ENCODE measurements around the gene BBLN. TPM values are rescaled to one million over a fixed set of nuclear protein-coding genes. Genes with fewer than 3 reads are reported as not detected.

BBLN gene
- total RNA-seq, 1 experiment from 2014 or later = 41.9 TPM

GRCh38 chr9:128152133-128153059 is 7.7 kb upstream of the BBLN start:
- Histone ChIP-seq H3K9me3 (ENCODE audit: low read depth, low read length, poor library complexity, severe bottlenecking) (no peaks in the 10 kb centered on the region), H3K27me3 (replicated peaks; ENCODE audit: insufficient read depth, low read depth, low read length, poor library complexity) (no peaks in the 10 kb centered on the region), H3K4me3 (ENCODE audit: low read depth, low read length, poor library complexity, severe bottlenecking) (no peak overlapping the region), H3K36me3 (ENCODE audit: insufficient read depth, low read length, poor library complexity, severe bottlenecking) (no peaks in the 10 kb centered on the region), H3K4me1 (ENCODE audit: insufficient read depth, low read length, poor library complexity, severe bottlenecking) (no peaks in the 10 kb centered on the region), H3K27ac (ENCODE audit: low read depth, low read length, poor library complexity, severe bottlenecking) (no peak overlapping the region)
- TF ChIP-seq CTCF (conservative IDR thresholded peaks at IDR 0.05; ENCODE audit: low read depth, low read length) (no peak), EZH2 (IDR thresholded peaks at IDR 0.05; ENCODE audit: borderline replicate concordance, low read depth, low read length, poor library complexity, severe bottlenecking) (no peak)
- POLR2A ChIA-PET (ENCODE audit: low non-redundant PET) = no interaction called here
- CTCF ChIA-PET = no interaction called here
- no TSS peak for BruUV-seq (replicated peaks)
- intact Hi-C loops (cut with micrococcal nuclease; ENCODE audit: unreplicated experiment) = no loop called here
- DNase-seq (ENCODE audit: low spot score) = no peak

GRCh38 chr9:128153060-128153946 is 6.8 kb upstream of the BBLN start:
- DNase-seq (ENCODE audit: low spot score) = no peak
- H3K4me1 ChIP-seq (ENCODE audit: insufficient read depth, low read length, poor library complexity, severe bottlenecking) = no peaks in the 10 kb centered on the region
- TF ChIP-seq EZH2 (IDR thresholded peaks at IDR 0.05; ENCODE audit: borderline replicate concordance, low read depth, low read length, poor library complexity, severe bottlenecking) = no peak
- intact Hi-C loops (cut with micrococcal nuclease; ENCODE audit: unreplicated experiment) = no loop called here
- POLR2A ChIA-PET (ENCODE audit: low non-redundant PET) = no interaction called here
- no peaks in the 10 kb centered on the region for H3K36me3 ChIP-seq (ENCODE audit: insufficient read depth, low read length, poor library complexity, severe bottlenecking)
- no peak overlapping the region for H3K27ac ChIP-seq (ENCODE audit: low read depth, low read length, poor library complexity, severe bottlenecking)
- no peak overlapping the region for H3K4me3 ChIP-seq (ENCODE audit: low read depth, low read length, poor library complexity, severe bottlenecking)
- no peaks in the 10 kb centered on the region for H3K9me3 ChIP-seq (ENCODE audit: low read depth, low read length, poor library complexity, severe bottlenecking)
- H3K27me3 ChIP-seq (replicated peaks; ENCODE audit: insufficient read depth, low read depth, low read length, poor library complexity) = no peaks in the 10 kb centered on the region
- BruUV-seq (replicated peaks) = no TSS peak
- CTCF ChIA-PET = no interaction called here

- H3K27me3 ChIP-seq (replicated peaks; ENCODE audit: insufficient read depth, low read depth, low read length, poor library complexity) = no peaks in the 10 kb centered on the region
- POLR2A ChIA-PET (ENCODE audit: low non-redundant PET) = no interaction called here
- DNase-seq (ENCODE audit: low spot score) = no peak
- no peaks in the 10 kb centered on the region for H3K36me3 ChIP-seq (ENCODE audit: insufficient read depth, low read length, poor library complexity, severe bottlenecking)
- no peaks in the 10 kb centered on the region for H3K9me3 ChIP-seq (ENCODE audit: low read depth, low read length, poor library complexity, severe bottlenecking)
- CTCF ChIA-PET = no interaction called here
- no TSS peak for BruUV-seq (replicated peaks)
- no peak overlapping the region for H3K4me3 ChIP-seq (ENCODE audit: low read depth, low read length, poor library complexity, severe bottlenecking)
- no peak overlapping the region for H3K27ac ChIP-seq (ENCODE audit: low read depth, low read length, poor library complexity, severe bottlenecking)
- TF ChIP-seq EZH2 (IDR thresholded peaks at IDR 0.05; ENCODE audit: borderline replicate concordance, low read depth, low read length, poor library complexity, severe bottlenecking) = no peak
- no peak for TF ChIP-seq CTCF (conservative IDR thresholded peaks at IDR 0.05; ENCODE audit: low read depth, low read length)
- intact Hi-C loops (cut with micrococcal nuclease; ENCODE audit: unreplicated experiment) = no loop called here
- no peaks in the 10 kb centered on the region for H3K4me1 ChIP-seq (ENCODE audit: insufficient read depth, low read length, poor library complexity, severe bottlenecking)
Measured at GRCh38 chr9:128153947-128154695, 5.9 kb upstream of the BBLN start.
